ENCODE data around the gene ZMYND8.
"Not testable (repeated sequence)": the region's sequence is repeated elsewhere in the genome, so short reads cannot be mapped to it uniquely, and the experiment has no call there.

ZMYND8 gene

DNA sequence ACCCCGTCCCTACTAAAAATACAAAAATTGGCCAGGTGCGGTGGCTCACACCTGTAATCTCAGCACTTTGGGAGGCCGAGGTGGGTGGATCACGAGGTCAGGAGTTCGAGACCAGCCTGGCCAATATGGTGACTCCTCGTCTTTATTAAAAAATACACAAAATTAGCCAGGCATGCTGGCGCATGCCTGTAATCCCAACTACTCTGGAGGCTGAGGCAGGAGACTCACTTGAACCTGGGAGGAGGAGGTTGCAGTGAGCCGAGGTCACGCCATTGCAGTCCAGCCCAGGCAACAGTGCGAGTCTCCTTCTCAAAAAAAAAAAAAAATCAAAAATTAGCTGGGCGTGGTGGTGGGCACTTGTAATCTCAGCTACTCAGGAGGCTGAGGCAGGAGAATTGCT lies 9.8 kb upstream of the ZMYND8 start:
- H3K9ac ChIP-seq (ENCODE audit: low read depth, low read length); H3K36me3 ChIP-seq (ENCODE audit: control insufficient read depth, insufficient read depth, low read length); H3K9me3 ChIP-seq (ENCODE audit: control insufficient read depth, insufficient read depth, low read length); H3K27me3 ChIP-seq (ENCODE audit: control insufficient read depth, insufficient read depth, low read length); H3K4me3 ChIP-seq (ENCODE audit: low read depth, low read length): not testable (repeated sequence)
- peaks cover 18% of the 10 kb centered on the region for H3K4me1 ChIP-seq (ENCODE audit: control insufficient read depth, insufficient read depth, low read length)

DNA sequence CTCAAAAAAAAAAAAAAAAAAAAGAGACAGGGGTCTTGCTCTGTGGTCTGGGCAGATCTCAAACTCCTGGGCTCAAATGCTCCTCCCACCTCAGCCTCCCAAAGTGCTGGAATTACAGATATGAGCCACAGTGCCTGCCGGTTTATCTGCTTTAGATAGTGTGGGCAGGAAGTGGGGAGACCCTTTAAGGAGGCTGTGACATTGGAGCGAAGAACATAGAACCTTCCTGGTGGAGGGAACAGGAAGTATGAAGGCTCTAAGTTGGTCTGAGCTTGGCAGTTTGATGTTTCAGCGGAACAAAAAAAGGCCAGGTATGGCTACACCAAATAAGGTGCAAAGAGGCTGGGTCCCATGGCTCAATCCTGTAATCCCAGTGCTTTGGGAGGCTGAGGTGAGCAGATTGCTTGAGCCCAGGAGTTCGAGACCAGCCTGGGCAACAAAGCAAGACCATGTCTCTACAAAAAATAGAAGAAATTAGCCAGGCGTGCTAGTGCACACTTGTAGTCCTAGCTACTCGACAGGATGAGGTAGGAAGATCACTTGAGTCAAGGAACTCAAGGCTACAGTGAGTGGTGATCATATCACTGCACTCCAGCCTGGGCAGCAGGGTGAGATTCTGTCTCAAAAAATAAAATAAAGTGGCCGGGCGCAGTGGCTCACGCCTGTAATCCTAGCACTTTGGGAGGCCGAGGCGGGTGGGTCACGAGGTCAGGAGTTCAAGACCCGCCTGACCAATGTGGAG lies 8.7 kb upstream of the ZMYND8 start:
- no peaks in the 10 kb centered on the region for H3K27me3 ChIP-seq (ENCODE audit: control insufficient read depth, insufficient read depth, low read length)
- peaks cover 19% of the 10 kb centered on the region for H3K4me1 ChIP-seq (ENCODE audit: control insufficient read depth, insufficient read depth, low read length)
- H3K9me3 ChIP-seq (ENCODE audit: control insufficient read depth, insufficient read depth, low read length) = no peaks in the 10 kb centered on the region
- no peak overlapping the region for H3K4me3 ChIP-seq (ENCODE audit: low read depth, low read length)
- peaks cover 9% of the 10 kb centered on the region for H3K36me3 ChIP-seq (ENCODE audit: control insufficient read depth, insufficient read depth, low read length)
- H3K9ac ChIP-seq (ENCODE audit: low read depth, low read length) = no peak overlapping the region

- Histone ChIP-seq H3K27me3 (ENCODE audit: control insufficient read depth, insufficient read depth, low read length) (no peaks in the 10 kb centered on the region), H3K4me3 (ENCODE audit: low read depth, low read length) (no peak overlapping the region), H3K36me3 (ENCODE audit: control insufficient read depth, insufficient read depth, low read length) (peaks cover 9% of the 10 kb centered on the region), H3K9me3 (ENCODE audit: control insufficient read depth, insufficient read depth, low read length) (no peaks in the 10 kb centered on the region), H3K4me1 (ENCODE audit: control insufficient read depth, insufficient read depth, low read length) (peaks cover 37% of the 10 kb centered on the region), H3K9ac (ENCODE audit: low read depth, low read length) (no peak overlapping the region)
These were observed 6.1 kb upstream of the ZMYND8 start for GRCh38 chr20:47362361-47363219.

- Histone ChIP-seq H3K4me1 (ENCODE audit: control insufficient read depth, insufficient read depth, low read length) (peaks cover 46% of the 10 kb centered on the region), H3K9ac (ENCODE audit: low read depth, low read length) (peak overlapping the region; percentile 49), H3K27me3 (ENCODE audit: control insufficient read depth, insufficient read depth, low read length) (no peaks in the 10 kb centered on the region), H3K4me3 (ENCODE audit: low read depth, low read length) (no peak overlapping the region), H3K36me3 (ENCODE audit: control insufficient read depth, insufficient read depth, low read length) (peaks cover 9% of the 10 kb centered on the region), H3K9me3 (ENCODE audit: control insufficient read depth, insufficient read depth, low read length) (no peaks in the 10 kb centered on the region)
These were observed 4.8 kb upstream of the ZMYND8 start for GRCh38 chr20:47361057-47361915.

GRCh38 chr20:47360297-47361056 lies 4.0 kb upstream of the ZMYND8 start:
- Histone ChIP-seq H3K27me3 (ENCODE audit: control insufficient read depth, insufficient read depth, low read length) (no peaks in the 10 kb centered on the region), H3K9me3 (ENCODE audit: control insufficient read depth, insufficient read depth, low read length) (no peaks in the 10 kb centered on the region), H3K4me3 (ENCODE audit: low read depth, low read length) (no peak overlapping the region), H3K9ac (ENCODE audit: low read depth, low read length) (peak overlapping the region; percentile 49), H3K36me3 (ENCODE audit: control insufficient read depth, insufficient read depth, low read length) (peaks cover 9% of the 10 kb centered on the region), H3K4me1 (ENCODE audit: control insufficient read depth, insufficient read depth, low read length) (peaks cover 53% of the 10 kb centered on the region)

GRCh38 chr20:47359530-47360296 lies 3.2 kb upstream of the ZMYND8 start:
- H3K36me3 ChIP-seq (ENCODE audit: control insufficient read depth, insufficient read depth, low read length) = peaks cover 4% of the 10 kb centered on the region
- no peak overlapping the region for H3K9ac ChIP-seq (ENCODE audit: low read depth, low read length)
- no peaks in the 10 kb centered on the region for H3K9me3 ChIP-seq (ENCODE audit: control insufficient read depth, insufficient read depth, low read length)
- no peak overlapping the region for H3K4me3 ChIP-seq (ENCODE audit: low read depth, low read length)
- H3K27me3 ChIP-seq (ENCODE audit: control insufficient read depth, insufficient read depth, low read length) = no peaks in the 10 kb centered on the region
- peaks cover 61% of the 10 kb centered on the region for H3K4me1 ChIP-seq (ENCODE audit: control insufficient read depth, insufficient read depth, low read length)

DNA sequence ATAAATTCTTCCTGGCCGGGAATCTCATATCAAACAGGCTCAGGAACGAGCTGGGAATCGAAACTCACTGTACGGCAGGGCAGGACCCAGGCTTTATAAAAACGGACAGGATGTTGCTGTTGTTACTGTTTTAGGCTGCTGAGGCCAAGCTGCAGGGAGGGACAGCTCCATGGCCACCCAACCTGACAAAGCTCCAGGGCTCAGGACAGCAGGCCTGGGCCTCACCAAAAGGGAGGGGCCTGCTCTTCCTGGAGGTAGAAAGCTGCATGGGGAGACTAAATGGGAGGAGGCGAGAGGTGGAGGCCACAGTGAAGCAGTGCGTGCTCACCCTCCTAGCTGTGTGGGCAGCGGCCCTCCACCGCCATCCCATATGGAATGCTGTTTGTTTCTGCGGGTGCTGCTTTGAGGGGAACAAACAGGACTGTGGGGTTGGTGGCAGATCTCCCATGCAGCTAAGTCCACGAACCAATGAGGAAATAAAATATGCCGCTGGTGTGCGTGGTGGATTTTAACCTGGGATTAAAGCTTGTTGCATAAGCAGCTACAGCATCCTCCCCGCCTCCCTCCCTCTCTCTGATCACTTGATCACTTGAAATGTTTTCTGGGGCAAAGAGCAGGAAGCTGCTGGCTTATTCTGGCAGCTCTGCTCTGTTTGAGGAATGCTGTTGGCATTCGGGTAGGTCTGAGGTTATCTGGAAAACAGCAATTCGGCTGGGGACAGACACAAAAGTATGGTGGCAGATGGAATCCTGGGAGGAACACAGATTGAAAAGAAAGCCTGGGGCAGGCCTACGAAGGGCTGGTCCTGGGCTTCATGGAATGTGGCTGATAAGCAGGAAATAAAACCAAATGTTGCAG lies 2.4 kb upstream of the ZMYND8 start:
- Histone ChIP-seq H3K4me3 (ENCODE audit: low read depth, low read length) (no peak overlapping the region), H3K9me3 (ENCODE audit: control insufficient read depth, insufficient read depth, low read length) (no peaks in the 10 kb centered on the region), H3K4me1 (ENCODE audit: control insufficient read depth, insufficient read depth, low read length) (peaks cover 69% of the 10 kb centered on the region), H3K9ac (ENCODE audit: low read depth, low read length) (peak overlapping the region; percentile 80), H3K36me3 (ENCODE audit: control insufficient read depth, insufficient read depth, low read length) (peaks cover 4% of the 10 kb centered on the region), H3K27me3 (ENCODE audit: control insufficient read depth, insufficient read depth, low read length) (no peaks in the 10 kb centered on the region)

- H3K4me3 ChIP-seq (ENCODE audit: low read depth, low read length) = peak overlapping the region; percentile 23
- H3K4me1 ChIP-seq (ENCODE audit: control insufficient read depth, insufficient read depth, low read length) = peaks cover 75% of the 10 kb centered on the region
These were observed 1.7 kb upstream of the ZMYND8 start for GRCh38 chr20:47358039-47358671.

DNA sequence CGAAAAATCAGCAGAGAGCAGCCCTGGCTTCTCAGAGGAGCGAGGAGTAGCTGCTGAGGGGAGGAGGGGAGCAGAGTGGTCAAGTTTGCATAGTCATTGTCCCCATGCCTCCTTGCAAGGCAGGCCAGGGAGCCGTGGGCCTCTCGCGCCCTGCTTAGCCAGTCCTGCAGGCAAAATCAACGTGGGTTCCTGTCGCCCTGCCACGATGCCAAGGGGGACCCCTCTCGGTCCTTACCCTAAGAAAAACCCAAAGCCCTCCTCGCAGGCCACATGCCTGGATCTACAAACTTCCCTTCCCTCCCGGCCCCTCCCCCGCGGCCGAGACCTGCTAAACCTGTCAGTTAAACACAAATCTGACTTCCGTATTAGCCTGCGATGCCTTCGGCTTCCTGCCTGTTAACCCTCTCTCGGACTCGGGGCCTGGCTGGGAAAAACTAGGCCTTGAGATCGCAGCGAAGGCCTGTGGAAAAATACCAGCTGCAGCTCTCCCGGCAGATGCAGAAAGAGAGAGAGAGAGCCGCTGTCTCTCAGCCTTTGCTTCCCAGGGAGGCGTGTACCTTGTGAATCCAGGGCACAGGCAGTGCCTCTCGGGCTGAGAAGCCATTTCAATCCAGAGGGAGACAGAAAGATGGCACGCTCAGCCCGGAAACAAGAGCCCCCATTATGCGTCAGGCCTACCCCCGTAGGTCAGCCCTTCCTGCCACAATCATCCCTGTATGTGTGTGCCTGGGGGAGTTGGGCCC lies 968 bp upstream of the ZMYND8 start:
- peak overlapping the region; percentile 23 for H3K4me3 ChIP-seq (ENCODE audit: low read depth, low read length)

More at GRCh38 chr20:47358039-47358671, 1.7 kb upstream of the ZMYND8 start:
- H3K36me3 ChIP-seq (ENCODE audit: control insufficient read depth, insufficient read depth, low read length) = peaks cover 4% of the 10 kb centered on the region
- H3K9me3 ChIP-seq (ENCODE audit: control insufficient read depth, insufficient read depth, low read length) = no peaks in the 10 kb centered on the region
- no peaks in the 10 kb centered on the region for H3K27me3 ChIP-seq (ENCODE audit: control insufficient read depth, insufficient read depth, low read length)
- peak overlapping the region; percentile 85 for H3K9ac ChIP-seq (ENCODE audit: low read depth, low read length)

More for the DNA sequence above, 968 bp upstream of the ZMYND8 start:
- H3K36me3 ChIP-seq (ENCODE audit: control insufficient read depth, insufficient read depth, low read length) = no peaks in the 10 kb centered on the region
- H3K27me3 ChIP-seq (ENCODE audit: control insufficient read depth, insufficient read depth, low read length) = no peaks in the 10 kb centered on the region
- H3K9ac ChIP-seq (ENCODE audit: low read depth, low read length) = peak overlapping the region; percentile 85
- H3K4me1 ChIP-seq (ENCODE audit: control insufficient read depth, insufficient read depth, low read length) = peaks cover 71% of the 10 kb centered on the region
- no peaks in the 10 kb centered on the region for H3K9me3 ChIP-seq (ENCODE audit: control insufficient read depth, insufficient read depth, low read length)
